ENCODE measurements around the gene LRRFIP1. TPM values are rescaled to one million over a fixed set of nuclear protein-coding genes. Genes with fewer than 3 reads are reported as not detected.
A peak's percentile ranks its signal among the peaks of the same experiment; 100 is the strongest.

Gene LRRFIP1
- total and polyA plus RNA-seq, 8 donors, result 104 to 160 (median 122) TPM

DNA sequence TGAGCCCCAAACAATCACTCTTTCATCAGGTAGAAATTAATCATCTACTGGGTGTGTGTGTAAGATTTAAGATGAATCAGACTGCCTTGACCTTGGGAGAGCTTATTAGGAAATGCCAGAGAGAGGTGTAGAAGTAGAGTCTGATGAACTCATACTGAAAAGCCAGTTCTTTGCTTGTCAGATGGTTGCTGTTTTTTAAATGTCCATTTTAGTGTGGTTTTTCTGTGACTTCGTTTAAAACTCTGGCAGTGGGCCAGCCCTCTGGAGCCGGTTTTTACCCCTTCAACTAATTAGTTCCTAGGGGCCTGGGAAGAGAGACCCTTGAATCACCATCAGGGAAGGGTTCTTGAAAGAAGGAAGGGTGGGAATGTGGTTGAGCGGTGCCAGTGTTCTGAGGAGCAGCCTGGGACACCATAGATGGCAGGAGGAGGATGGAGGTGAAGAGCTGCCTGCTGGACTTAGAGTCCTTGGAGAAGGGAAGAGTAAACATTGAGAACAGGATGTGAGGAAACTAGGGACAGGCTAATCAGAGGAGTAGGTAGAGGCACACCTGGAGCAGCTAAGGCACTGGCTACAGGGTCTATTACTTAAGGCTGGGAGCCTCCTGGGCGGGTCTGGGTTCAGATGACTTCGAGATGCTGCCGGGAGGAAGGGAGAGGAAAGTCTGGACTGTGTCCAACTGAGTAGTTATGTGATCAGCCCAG is 66.1 kb downstream of the LRRFIP1 start:
- peak overlapping the region; percentile 78 to 83 for H3K4me3 ChIP-seq
- peak overlapping the region; percentile 96 to 100 for H3K27ac ChIP-seq
- peaks cover 52 to 80% of the 10 kb centered on the region in 2 donors for H3K4me1 ChIP-seq
- no peaks in the 10 kb centered on the region for H3K36me3 ChIP-seq
- TF ChIP-seq, protein P1, sequence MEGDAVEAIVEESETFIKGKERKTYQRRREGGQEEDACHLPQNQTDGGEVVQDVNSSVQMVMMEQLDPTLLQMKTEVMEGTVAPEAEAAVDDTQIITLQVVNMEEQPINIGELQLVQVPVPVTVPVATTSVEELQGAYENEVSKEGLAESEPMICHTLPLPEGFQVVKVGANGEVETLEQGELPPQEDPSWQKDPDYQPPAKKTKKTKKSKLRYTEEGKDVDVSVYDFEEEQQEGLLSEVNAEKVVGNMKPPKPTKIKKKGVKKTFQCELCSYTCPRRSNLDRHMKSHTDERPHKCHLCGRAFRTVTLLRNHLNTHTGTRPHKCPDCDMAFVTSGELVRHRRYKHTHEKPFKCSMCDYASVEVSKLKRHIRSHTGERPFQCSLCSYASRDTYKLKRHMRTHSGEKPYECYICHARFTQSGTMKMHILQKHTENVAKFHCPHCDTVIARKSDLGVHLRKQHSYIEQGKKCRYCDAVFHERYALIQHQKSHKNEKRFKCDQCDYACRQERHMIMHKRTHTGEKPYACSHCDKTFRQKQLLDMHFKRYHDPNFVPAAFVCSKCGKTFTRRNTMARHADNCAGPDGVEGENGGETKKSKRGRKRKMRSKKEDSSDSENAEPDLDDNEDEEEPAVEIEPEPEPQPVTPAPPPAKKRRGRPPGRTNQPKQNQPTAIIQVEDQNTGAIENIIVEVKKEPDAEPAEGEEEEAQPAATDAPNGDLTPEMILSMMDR (IDR thresholded peaks at IDR 0.05), result no peak
- no peaks in the 10 kb centered on the region for H3K27me3 ChIP-seq
- DNase-seq (no peak), ATAC-seq (peak; percentile 5)
- intact Hi-C loops (cut with DNase I), result loop anchor here in 1 of 2 donors (10.0 kb wide), 1 partner anchor 51 kb away; no protein-coding TSS in a partner anchor
- no peaks in the 10 kb centered on the region for H3K9me3 ChIP-seq

DNA sequence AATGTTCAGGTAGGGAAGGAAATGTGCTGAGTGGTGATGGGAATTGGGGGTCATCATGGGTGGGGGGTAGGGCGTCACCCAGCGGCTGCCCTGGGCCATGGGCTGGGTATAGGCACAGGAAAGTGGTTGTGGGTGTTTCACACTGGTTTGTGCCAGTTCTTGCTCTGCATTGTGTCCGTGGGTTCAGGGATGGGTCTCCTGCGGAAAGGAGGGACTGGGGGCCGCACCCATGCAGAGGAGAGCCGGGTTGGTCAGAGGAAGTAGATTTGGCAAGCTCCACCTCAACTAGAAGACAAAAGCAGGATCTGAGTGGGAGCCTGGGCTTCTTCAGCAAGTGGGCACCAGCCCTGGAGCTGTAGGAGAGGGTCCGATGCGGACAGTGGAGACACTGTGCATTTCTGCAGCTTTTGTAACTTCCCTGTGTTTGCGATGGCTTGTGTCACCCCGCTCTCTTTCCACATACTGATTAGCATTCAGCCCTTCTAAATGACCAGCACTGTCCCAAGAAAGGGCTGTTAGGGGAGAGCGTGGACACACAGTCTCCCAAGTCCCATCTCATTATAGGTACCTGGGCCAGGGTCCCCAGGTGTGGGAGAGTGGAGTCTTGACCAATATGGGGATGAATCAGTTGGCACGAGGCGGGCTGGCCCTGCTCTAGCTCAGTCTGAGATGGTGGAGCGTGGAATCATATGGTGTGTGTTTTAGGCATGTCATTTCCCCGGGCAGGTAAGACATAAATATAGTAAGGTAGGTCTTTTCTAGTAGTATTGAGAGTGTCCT is 67.2 kb downstream of the LRRFIP1 start:
- ATAC-seq, result no peak
- TF ChIP-seq, protein P1 (IDR thresholded peaks at IDR 0.05), result no peak
- peak overlapping the region; percentile 96 to 100 for H3K27ac ChIP-seq
- no peaks in the 10 kb centered on the region for H3K27me3 ChIP-seq
- H3K9me3 ChIP-seq, result no peaks in the 10 kb centered on the region
- intact Hi-C loops (cut with DNase I), result loop anchor here in 1 of 2 donors (10.0 kb wide), 1 partner anchor 50 kb away; no protein-coding TSS in a partner anchor
- peak in 1 of 4 donors; percentile 63 for DNase-seq
- no peaks in the 10 kb centered on the region for H3K36me3 ChIP-seq
- H3K4me3 ChIP-seq, result peak overlapping the region; percentile 78 to 83
- H3K4me1 ChIP-seq, result peaks cover 51 to 80% of the 10 kb centered on the region in 2 donors

DNA sequence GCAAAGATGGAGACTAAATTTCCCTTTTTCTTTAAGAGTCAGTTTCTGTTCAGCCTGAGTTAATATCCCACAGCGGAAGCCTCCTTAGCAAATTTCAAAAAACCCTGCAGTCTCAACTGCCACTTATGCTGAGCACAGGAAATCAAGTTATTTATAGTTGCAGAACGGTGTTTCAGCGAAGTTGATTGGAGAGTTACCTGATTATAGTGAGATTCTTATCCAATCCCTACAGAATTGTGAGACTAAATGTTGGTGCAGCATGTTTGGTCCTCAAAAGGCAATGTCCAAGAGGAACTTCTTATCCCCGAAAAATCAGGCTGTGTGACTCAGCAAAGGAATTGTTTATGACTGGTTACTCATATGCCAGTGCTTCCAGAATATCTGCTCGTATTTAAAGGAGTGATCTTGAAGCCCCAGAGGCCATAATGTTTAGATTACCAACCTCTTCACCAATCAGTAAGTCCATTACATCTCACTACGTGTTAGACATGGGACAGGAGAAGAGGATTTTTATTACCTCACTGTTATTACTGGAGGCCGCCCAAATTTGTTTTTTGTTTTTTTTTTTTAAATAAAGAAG is 67.9 kb downstream of the LRRFIP1 start:
- DNase-seq (no peak), ATAC-seq (peak; percentile 5)
- peak overlapping the region in 1 of 2 donors; percentile 78 for H3K4me3 ChIP-seq
- H3K27me3 ChIP-seq, result no peaks in the 10 kb centered on the region
- intact Hi-C loops (cut with DNase I), result loop anchor here in 1 of 2 donors (10.0 kb wide), 1 partner anchor 50 kb away; no protein-coding TSS in a partner anchor
- peak overlapping the region; percentile 96 to 100 for H3K27ac ChIP-seq
- H3K36me3 ChIP-seq, result no peaks in the 10 kb centered on the region
- TF ChIP-seq, protein P1 (IDR thresholded peaks at IDR 0.05), result no peak
- peaks cover 45 to 80% of the 10 kb centered on the region in 2 donors for H3K4me1 ChIP-seq
- H3K9me3 ChIP-seq, result no peaks in the 10 kb centered on the region

DNA sequence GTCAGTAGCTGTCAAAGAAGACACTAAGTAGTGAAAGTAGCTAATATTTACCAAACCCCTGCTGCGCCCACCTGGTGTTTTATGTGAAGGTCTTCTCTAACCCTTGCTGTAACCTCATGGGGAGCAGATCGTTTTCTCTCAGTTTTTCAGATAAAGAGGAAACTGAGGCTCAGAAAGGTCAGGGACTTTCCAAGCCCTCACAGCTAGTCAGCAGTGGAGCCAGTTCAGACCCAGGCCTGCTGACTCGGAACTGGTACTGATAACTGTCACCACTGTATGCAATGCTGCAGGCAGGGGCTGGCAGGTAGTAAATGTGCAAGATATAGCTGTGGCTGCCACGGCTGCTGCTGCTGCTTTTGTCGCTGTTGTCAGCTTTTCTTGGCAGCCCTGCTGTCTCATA is 69.1 kb downstream of the LRRFIP1 start:
- Histone ChIP-seq H3K27ac (peak overlapping the region; percentile 96 to 100), H3K36me3 (no peaks in the 10 kb centered on the region), H3K9me3 (no peaks in the 10 kb centered on the region), H3K4me3 (no peak overlapping the region), H3K27me3 (no peaks in the 10 kb centered on the region), H3K4me1 (peaks cover 54 to 81% of the 10 kb centered on the region in 2 donors)
- DNase-seq (no peak), ATAC-seq (no peak)
- TF ChIP-seq, protein P1 (IDR thresholded peaks at IDR 0.05), result no peak
- intact Hi-C loops (cut with DNase I), result loop anchor here in 1 of 2 donors (10.0 kb wide), 1 partner anchor 48 kb away; no protein-coding TSS in a partner anchor
